Skin of body (tissue), 2 donors: ENCODE results near the gene PHLPP1. TPM values are rescaled to one million over a fixed set of nuclear protein-coding genes. Genes with fewer than 3 reads are reported as not detected.

Source experiments
- DNase-seq: peaks from one replicate; lab custom pipeline; 2025; lab: John Stamatoyannopoulos, UW
- total RNA-seq: library from RNA; depleted of rRNA; stranded (reverse); fragments of >200 nt; gene quantifications from one replicate; pipeline ENCODE4 v1.2.3, GENCODE V29; 2014

The PHLPP1 gene
- total RNA-seq, 1 donor from 2014 or later = 15.6 TPM

DNA sequence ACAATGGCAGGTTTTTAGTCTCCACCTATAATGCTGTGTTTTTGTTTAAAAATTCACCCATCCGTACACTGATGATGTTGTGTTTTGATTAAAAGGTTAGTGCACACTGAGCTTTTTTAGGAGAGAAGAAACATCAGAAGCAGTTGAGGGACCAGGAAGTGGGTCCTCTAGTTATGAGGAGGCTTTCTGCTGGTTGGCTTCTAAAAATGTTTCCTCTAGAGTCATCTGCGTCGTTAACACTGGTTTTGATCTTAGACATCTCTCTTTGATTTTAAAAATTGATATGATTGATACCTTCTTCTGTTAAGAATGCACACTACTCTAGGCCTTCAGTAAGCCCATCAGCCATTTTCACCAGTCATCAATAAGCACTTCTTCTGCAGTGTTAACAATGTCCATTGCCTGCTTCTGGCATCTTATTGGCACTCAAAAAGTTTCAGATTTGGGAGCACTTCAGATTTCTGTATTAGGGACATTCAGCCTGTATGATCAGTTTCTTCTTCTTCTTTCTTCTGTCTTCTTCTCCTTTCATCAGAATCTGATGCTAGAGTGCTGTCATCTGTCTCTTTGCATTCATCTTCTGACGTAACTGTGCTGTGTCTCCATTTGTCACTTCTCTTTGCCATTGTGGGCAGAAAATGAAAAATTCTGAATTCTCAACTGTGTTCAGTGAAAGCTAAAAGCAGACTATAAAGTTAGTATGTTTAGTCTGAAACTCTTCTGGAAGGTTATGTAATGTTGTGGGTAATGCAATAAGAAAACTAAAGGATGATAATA, 56.3 kb downstream of the PHLPP1 start:
- DNase-seq = no peak

DNA sequence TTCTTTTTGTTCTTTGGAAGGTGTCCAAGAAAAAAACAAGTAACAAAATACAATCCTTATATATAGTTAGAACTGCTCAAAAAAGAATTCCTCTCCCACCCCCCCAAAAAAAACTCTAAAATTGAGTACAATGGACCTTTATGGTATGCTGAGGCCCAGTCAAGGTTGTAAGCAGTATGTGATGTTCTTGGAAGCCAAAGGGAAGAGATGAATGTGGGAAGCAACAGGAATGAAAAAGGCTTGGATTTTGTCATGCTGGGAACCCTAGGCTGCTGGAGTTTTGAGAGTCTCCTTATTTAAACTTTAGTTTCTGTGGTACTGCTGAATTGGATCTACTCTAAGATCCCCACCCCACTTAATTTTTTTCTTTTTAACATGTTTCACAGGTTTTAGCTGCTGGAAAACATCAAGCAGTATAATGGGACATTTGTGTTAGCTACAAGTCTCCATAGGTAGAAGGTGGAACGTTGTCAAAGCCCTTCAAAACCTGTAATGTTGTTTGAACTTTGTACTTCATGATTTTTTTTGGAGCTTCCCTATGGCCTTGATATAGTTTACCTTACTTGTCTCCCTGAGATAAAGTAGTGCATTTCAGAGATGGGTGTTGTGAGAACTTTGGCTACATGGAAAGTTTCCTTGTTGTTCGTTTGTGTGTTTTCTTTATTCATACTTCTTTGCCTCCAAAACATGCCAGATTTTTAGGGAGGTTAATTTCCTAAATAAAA, 57.7 kb downstream of the PHLPP1 start:
- DNase-seq = no peak

DNA sequence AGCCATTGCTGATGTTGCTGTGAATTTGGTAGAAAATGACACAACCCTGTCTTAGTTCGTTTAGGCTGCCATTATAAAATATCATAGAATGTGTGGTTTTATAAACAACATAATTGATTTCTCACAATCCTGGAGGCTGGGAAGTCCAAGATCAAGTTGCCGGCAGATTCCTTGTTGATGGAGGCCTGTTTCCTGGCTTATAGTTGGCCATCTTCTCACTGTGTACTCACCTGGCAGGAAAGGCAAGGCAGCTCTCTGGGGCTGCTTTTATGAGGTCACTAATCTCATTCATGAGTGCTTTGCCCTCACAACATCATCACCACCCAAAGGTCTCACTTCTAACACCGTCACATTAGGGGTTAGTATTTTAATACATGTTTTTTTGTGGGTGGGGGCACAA, 58.4 kb downstream of the PHLPP1 start:
- no peak for DNase-seq

DNA sequence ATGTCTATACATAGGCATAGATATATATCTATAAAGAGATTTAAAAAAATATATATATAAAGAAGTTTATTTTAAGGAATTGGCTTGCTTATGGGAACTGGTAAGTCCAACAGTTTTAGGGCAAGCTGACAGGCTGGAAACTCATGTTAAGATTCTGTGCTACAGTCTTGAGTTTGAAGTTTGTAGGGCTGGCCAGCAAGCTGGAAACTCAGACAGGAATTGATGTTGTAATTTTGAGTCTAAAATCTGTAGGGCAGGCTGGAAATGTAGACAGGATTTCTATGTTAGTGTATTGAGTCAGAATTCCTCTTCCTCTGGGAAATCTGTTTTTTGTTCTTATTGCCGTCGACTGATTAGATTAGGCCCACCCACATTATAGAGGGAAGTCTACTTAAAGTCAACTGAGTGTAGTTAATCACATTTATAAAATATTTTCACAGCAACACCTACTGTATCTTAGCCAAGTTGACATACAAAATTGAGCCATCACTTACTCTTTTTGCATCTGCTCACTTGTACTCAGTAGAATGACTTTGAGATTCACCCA, 60.8 kb downstream of the PHLPP1 start:
- DNase-seq = no peak

DNA sequence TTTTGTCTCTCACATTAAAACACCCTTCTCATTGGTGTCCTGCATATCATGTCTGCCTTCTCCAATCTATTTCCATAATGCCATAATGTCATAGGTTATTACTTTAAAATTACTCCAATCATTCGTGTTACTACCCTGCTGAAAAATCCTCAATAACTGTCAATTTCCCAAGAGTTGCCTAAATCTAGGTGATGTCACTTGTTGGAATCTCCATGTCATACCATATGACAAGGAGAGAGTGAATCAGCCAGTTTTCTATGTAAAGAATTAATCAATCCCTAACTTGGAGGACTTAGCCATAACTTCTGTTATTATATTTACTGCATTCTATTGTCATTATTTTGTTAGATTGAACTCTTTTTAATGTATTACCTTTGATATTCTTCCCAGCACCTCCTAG, 62.5 kb downstream of the PHLPP1 start:
- DNase-seq = no peak

DNA sequence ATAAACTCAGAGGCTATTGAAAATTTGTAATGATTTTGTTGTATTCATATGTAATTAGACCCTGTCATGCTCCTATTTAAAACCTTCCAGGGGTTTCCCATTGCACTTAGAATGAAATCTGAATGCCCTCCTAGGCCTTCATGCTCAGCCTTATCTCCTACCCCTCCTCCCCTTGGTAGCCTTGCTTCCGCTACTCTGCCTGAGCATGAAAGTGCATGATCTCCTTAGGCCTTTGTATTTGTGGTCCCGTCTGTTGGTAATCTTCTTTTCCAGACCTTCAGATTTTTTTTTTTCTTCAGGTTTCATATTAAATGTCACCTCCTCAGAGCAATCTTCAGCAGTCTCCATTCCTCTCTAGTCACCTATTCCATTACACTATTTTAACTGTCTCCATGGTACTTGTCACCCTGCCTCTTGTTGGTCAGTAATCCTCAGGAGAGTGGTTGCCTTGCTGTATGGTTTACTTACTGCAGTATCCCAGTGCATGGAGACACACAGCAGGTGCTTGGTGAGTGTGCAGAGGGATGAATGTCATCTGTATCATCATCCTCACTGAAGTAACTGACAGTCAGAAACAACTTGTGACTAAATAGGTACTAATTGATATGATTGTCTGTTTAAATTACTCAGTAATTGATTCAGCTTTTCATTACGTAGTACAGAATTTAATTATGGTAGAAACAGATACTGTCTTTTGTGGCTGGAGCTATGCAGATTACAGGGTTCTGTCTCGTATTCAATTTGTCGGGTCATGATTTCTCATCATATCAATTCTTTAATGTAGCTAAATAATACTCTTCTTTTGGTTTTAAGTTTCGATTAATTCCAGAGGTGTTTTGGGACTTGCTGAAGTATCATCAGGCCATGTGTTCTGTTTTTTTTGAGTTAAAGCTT, 63.9 kb downstream of the PHLPP1 start:
- DNase-seq = no peak

DNA sequence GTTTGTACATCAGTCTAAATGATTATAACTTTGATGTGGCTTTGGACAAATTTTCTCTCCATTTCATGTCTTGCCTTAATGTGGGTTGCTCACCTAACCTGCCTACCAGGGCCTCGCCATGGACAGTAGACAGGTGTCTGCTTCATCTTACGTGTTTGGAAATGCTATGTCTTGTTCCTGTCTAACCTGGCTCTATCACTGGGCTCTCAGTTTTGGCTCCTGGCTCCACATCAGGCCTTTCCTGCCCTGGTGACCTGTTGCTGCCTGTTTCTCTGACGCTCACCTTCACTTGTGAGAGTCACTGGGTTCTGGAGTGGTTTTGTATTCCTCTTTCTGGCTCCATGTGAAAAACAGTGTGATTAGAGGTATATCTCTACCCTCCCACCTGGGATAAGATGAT, 65.9 kb downstream of the PHLPP1 start:
- no peak for DNase-seq

DNA sequence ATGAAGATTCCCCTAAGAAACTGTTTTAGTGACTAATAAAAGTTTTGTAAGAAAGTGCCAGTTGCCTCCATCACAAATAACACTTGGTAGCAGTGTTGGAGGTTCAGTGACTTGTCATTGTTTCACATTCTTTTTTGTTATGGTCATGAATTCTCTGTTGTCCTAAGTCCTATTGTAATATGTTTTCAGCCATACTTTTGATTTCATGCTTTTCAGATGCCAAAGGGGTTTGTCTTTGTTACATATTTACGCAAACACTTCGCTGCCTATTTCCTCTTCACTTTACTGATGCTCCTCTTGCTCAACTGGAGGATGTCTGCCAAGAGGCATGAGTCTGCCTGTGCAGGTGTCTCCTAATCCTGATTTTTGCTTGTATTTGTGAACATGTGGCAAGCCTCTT, 66.6 kb downstream of the PHLPP1 start:
- DNase-seq = no peak

DNA sequence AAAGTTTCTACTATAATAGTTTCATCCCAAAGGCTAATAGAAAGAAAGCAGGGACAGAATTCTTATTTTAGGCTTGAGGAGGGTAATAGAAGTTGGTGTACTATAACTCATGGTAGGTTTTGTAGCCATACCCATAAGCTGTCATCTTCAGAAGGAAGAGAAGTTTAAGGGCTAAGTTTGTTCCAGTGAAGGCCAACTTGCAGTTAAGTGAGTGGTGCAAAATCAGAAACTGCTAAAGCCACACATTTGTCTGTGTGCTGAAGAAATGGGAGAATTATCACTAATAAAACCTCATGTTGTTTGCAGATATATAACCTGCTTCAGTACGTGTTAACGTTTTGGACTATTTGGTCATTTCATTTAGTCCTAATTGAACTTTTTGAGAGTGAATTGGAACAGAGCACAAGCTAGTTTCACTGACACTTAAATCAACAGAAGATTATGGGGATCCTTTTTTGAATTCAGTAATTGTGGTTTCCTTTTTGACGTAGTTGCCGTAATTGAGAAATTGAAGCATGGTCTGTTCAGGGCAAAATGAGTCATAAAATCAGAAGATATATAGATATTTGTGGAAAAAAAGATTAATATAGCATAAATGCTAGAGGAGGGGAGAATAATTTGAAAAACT, 69.1 kb downstream of the PHLPP1 start:
- no peak for DNase-seq

DNA sequence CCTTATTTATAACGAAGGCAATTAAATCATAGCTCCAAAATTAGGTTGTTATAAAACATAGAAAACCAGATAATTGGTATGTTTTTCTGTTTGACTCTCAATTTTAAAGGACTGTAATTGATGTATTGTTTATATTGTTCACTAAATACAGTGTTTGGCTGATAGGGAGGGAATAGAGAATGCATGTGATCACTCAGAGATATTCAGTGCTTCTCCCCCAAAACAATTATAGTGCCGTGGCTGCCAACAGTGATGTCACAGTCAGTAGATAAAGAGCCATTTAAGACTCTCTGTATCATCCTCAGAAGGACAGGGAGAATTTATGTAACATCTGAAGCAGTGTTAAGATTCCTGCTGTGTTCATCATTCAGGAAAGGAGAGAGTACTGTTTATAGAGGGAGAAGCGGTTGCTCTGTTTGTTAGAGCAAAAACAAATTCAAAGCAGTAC, 69.6 kb downstream of the PHLPP1 start:
- no peak for DNase-seq

DNA sequence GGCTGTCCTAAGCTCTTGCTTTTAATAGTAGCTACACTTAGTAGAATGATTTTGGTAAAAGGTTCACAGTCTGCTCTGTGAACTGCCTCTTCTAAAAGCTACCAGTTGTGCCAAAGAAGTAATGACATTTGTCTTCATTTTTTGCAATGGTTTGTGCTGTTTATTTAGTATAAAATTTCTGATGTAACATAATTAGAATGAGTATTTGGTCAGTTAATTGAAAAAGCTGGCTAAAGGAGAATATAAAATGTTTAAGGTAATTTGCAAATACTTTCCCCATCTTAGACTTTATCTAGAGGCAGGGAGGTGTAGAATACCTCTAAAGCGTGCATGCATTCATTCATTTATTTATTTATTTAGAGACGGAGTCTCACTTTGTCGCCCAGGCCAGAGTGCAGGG, 71.3 kb downstream of the PHLPP1 start:
- no peak for DNase-seq

DNA sequence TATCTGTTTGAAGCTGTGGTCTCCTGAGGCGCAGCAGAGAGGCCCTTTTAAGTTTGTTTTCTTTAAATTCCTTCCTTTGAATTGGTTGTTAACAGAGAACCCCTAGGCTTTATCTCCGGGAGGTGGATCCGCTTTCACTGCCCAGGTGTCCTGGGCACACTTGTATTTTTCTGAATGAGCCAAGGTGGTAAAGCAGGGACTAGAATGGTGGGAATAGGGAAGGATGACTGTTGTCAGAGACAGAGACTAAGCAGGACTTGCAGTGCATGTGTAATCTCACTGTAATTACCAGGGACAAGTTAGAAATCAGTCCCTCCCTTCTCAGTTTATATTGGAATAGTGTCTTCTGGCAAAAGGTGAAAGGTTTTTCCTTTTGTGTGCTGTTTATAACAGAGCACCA, 72.8 kb downstream of the PHLPP1 start:
- DNase-seq = no peak

DNA sequence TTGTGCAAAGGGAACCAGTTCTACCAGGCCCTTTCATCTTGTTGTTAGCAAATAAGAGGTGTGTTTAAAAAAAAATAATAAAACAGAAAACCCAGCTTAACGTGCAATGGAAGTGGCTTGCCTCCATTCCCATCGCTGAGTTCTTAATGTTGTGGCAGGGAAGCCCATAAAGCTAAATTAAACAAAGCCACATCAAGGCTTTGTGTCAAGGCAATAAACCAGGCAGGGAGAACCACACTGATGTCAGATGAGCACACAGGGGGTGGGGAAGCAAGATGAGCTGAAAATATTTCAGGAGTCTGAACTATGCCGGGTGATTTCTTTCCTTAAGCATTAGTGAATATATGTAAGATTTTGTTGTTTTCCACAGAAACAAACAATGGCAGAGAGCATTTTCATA, 73.5 kb downstream of the PHLPP1 start:
- DNase-seq = no peak

DNA sequence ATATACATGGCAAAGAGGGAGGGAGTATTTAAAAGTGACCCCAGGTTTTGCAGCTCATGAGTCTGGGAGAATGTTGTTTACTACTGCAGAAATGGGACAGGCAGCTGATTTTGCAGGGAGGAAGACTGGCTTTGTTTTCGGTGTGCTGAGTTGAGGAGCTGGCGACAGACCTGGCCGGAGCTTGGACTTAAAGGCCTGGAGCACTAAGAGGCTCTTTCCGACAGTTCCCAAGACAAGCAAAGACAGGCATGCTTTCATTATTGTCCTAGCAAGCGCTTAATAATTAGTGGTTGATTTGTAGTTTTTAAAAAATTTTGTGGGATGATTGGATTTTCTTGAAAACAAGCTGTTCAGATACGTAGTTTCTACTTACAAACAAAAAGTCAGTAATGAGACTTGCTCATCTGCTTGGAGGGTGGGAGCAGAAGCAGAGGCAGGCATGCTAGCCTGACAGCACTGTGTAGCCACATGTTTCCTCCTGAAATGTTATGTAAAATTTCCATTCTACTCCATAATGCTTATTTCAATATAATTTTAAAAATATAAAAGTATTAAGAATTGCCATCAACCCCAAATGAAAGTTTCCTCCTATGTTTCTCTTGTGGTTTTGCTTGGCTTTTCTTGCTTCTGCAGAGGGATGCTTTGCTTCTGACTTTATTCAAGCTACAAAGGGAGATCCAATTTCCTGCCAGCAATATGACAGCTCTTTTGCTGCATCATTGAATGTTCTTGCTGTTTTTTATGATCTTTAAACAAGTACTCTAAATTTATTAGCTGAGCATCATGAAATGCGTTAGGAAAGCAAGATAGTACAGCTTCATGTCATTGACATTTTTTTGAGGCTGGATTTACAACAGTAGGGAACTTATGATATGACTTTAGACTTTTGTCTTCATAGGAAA, 75.8 kb downstream of the PHLPP1 start:
- peak; percentile 70 for DNase-seq

DNA sequence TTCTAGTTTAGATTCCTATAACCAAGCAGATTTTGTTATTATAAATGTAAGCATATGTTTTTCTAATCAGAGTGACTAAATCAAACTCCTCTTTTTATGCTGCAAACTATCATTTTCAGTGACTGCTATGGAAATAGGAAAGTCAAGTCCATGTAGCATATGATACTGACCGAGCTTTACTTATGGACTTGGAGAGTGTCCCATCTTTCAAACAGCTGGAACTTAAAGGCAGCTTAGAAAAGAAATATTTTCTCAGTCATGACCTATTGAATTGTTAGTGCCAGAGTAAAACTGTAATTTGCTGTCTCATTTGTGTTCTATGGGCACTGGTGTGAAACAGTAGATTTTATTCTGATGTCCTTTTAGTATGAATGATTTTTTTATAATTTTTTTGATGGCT, 76.7 kb downstream of the PHLPP1 start:
- DNase-seq = no peak

DNA sequence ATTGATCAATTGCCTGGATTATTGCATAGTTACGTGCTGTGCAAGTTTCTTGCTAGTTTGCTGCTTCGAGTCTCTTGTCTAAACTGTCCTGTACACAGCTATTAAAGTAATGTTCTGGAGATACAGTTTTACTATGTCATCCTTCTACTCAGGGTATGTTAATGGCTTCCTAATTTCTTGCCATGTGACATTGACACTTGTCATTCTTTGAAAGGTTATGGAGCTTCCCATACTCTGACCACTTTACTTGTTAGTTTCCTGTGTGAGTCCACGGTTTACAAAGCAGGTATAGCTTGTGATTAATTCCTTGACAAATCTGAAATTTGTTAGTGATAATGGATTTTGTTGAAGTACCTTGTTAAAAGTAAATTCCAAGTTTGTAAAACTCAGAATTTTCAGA, 80.5 kb downstream of the PHLPP1 start:
- DNase-seq = no peak

DNA sequence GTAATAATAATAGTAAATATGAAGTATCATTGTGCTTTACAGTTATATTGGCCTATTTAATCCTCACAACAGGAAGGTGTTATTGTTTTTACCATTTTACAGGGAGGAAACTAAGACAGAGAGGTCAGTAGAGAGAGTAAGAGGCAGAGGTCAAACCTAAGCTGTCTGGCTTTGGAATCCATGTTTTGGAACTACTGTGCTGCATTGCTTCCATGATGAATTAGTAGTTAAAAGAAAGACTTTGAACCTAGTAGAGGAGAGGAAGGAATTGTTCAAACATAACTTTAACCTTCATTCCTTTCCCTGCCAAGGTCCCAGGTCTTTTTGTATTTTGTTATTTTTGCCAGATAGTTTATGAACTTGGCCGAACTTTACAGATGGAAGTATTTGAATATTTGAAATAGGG, 80.9 kb downstream of the PHLPP1 start:
- no peak for DNase-seq

DNA sequence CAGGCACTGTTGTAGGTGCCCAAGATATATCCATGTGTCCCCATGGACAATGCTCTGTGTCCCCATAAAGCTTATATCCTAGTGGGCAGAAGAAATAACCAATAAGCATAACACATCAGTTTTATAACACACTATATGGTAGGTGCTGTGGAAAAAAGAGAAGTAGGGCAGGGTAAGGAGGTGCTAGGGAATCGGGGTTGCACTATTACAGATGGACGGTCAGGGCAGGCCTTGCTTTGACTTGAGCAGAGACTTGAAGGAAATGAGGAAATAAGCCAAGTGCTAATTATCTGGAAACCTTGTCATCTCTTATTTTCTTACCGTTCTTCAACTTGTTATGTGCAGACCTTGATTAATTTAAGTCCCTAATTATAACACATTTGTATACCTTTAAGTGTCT, 82.0 kb downstream of the PHLPP1 start:
- DNase-seq = no peak

DNA sequence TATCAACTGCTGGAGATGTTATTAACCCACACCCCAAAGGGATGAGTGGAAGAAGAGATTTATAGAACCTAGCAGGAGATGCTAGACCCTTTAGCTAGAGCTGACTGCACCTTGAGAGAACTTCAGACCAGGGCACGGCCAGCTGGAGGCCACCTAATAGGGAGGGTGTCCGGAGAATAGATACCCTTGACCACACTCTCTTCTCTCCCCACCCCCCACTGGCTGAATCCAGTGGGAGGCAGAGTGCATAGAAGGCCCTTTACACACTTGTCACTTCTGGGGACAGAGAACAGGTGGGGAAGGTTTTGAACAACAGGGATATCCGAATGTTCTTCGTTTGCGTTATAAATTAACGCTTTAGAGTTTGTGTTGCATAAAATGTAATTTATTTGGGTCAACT, 84.6 kb downstream of the PHLPP1 start:
- no peak for DNase-seq

DNA sequence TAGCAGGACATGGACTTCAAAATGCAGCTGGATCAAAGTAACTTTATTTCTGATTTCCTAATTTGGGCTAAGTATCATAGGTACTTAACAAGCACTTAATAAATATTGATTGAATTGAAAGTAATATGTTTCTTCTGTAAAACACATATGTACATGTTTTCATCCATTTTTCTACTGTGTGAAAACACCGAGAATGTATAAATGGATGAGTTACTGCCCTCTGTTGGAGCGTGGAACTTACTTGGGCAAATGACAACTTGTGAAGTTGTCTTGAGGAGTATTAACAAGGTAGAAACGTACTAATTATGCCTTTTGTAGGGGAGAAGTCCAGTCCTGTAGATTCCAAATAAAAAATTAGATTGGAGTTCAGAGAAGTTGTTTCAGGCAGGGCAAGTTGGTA, 87.2 kb downstream of the PHLPP1 start:
- DNase-seq = no peak
